Cortex of kidney (tissue), 1 donor: ENCODE measurements around the gene NPHS2.

Experiments
- DNase-seq: peaks from one replicate; lab custom pipeline; 2025; lab: John Stamatoyannopoulos, UW

NPHS2 gene

DNA sequence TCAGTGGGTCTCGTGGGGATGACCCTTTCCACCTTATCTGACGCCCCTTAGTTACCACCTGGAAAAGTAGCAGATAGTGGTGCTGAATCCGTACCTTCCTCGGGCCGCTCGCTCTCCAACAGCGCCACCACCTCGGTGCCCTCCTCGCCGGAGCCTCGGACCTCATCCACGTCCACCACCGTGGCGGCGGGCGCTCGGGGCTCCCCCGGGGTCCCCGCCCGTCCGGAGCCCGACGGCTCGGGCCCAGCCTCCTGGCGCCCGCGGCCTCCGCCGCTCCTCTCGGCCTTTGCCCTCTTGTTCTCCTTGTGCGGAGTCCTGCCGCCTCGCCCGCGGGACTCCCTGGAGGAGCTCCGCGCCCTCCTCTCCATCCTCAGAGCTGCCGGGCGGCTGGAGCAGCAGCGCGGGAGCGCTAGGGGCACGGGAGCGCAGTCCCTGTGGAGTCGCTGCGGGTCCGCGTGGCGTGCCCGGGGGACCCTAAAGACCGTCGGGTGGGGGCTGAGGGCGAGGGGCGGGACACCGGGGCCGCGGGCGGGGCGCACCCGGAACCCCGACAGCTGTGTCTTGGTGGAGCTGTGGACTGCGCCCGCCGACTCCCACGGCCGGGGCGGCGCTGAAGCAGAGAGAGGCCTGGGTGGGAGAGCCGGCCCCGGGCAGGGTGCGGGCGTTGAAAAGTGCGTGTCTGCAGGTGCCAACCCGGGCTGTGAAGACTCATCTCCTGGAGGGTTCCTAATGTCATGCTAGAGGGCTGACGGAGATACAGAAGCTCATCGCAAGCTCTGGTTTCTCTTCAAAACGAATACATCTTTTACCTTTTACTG is at the start of gene NPHS2:
Gene NPHS2 (minus strand): TSS at position 452 of the 818 bp plus-strand sequence. CDS start 84 bp downstream, at position 368.
- no peak for DNase-seq

DNA sequence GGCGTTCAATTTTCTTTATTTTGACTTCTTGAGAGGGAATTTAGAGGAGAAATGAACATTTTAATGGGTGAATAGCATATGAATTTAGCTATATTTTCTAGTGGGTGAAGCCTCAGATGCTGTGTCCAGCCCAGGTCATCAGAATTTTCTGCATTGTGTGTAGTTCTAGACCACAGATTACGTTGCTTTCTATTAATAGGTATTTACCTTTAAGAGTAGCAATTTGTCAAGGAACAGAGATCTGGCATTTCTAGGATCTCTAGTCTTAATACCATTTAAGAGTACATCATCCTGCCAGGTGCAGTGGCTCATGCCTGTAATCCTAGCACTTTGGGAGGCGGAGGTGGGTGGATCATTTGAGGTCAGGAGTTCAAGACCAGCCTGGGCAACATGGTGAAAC is 36.6 kb upstream of the NPHS2 start:
- no peak for DNase-seq

DNA sequence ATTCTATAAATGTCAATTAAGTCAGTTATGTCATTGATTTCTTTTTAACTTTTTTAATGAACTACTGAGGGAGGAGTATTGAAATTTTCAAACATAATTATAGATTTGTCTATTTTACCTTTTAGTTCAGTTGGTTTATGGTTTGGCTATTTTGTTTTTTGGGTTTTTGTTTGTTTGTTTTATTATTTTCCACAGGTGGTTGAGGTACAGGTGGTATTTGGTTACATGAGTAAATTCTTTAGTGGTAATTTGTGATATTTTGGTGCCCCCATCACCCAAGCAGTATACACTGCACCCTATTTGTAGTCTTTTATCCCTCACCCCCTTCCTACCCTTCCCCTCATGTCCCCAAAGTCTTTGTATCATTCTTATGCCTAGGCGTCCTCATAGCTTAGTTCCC is 25.3 kb upstream of the NPHS2 start:
- DNase-seq = no peak

DNA sequence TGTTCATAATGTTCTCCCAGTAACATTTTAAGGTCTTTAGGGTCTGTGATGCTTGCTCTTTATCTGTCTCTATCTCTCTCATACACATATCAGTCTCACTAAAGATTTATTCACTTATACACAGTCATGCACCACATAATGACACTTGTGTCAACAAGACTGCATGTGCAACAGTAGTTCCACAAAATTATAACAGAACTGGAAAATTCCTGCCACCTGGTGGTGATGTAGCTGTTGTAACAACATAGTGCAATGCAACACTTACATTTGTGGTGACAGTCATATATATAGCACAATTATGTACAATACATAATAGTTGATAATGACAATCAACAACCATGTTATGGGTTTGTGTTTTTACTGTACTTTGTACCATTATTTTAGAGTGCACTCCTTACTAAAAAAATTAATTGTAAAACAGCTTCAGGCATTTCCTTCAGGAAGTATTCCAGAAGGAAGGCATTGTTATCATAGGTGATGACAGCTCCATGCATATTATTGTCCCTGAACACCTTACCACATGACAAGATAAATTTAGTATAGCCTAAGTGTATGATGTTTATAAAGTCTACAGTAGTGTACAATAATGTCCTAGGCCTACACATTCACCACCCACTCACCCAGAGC is 24.0 kb upstream of the NPHS2 start:
- DNase-seq = no peak

DNA sequence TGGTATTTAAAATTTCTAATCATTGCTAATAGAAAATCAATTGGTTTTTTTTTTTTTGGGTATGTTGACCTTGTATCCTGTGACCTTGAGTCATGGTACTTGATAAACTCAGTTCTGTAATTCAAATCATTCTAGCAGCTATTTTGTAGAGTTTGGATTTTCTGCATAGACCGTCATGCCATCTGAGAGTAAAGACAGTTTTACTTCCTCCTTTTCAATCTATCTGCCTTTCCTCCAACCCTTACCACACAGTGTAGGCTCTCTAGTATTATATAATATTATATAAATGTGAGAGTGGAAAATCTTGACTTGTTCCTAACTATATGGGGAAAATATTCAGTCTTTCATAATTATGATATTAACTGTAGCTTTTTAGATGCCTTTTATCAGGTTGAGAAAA is 22.9 kb upstream of the NPHS2 start:
- no peak for DNase-seq

DNA sequence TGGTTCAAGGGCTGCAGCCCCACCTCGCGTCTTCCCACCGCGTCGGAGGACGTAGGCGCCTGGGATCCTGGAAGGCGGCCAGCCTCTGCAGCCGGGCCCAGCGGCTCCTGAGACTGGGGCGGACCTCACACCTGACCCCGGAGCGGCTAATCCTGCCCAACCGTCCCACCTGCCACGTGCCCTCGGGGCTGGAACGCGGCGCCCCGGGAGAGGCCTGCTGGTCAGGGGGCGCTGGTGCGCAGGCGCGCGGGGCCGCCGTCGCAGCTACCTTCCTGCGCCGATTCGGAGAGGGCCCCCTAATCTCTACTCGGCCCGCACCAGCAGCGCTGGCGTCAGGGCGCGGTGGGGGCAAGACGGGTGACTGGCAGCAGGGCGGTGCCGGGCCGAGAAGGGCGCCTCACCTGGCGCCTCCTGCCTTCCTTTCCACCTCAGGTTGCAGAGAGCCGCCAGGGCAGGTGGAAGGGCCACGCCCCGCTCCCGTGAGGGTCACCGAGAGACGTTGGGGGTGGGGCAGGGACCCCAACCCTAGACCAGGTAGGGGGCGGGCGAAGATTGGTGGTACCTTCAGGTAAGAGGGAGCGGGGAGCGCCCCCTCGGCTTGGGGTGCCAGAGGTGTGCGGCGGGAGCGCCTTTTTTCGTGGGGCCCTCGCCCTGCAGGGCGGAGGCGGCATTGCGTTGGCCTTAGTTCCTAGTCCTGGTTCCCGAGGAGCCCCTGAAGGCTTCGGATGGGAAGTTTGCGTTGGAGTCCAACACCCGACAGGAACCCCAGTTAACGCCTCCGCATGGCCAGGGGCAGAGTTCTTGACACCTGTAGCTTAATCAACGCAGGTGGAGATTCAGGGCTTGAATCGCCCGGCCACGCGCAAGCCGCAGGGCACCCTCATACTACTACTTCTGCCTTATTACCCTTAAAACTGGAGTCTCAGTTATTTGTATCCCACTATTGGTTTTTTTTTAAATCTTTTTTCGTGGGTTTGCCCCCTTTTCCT is 16.1 kb upstream of the NPHS2 start, which contains the start of gene TDRD5:
Gene TDRD5 (plus strand): TSS at position 241 of the 989 bp plus-strand sequence. CDS start 784 bp downstream, outside the sequence.
- DNase-seq = no peak

DNA sequence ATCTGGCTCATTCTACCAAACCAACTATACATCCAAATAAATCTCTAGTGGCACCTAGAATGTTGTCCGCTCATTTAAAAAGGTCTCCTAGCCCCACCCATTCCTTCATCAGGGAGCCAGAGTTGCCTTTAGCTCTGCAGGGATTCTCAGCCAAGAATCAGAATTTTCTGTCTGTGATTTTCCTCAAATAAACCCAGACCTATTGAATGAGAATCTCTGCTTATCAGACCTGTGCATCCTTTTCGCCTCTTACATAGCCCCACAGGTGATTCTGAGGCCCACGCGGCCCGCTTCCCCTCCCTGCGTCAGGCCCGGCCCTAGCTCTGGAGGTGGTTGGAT is 15.5 kb upstream of the NPHS2 start:
- DNase-seq = no peak

DNA sequence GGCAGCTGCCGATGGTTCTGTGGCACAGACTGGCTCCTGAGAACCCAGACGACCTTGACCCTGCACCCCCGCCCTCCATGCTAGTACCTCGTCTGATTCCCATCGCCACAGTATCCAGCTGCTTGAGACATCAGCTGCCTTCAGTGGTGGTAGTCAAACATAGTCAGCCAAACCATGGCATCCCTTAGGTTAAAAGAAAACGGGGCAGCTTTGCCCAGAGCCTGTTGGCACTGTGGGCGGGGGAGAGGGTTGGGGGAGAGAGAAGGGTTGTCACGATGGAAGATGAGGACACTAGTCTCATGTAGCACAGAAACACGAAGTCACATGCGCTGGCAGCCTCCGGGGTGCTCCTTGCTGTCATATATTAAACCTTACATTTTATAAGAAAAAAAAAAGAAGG is 14.9 kb upstream of the NPHS2 start:
- no peak for DNase-seq

DNA sequence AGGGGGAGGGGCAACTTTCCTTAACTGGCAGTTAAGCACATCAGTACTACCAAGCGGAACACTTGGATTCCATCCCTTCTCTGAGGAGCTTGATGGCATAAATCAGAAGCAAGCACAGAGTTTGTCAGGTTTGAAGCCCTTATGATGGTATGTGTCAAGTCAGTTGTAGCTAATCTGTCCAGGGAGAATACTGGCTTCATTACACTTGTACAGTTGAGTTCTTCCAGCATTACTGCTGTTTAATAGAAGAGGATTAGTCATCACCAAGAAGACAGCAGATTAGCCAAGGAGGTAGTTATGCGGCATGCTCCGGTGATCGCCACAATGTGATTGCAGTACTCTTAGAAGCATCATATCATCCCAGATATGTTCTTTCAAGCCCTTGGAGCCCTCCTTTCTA is 13.8 kb upstream of the NPHS2 start:
- no peak for DNase-seq

DNA sequence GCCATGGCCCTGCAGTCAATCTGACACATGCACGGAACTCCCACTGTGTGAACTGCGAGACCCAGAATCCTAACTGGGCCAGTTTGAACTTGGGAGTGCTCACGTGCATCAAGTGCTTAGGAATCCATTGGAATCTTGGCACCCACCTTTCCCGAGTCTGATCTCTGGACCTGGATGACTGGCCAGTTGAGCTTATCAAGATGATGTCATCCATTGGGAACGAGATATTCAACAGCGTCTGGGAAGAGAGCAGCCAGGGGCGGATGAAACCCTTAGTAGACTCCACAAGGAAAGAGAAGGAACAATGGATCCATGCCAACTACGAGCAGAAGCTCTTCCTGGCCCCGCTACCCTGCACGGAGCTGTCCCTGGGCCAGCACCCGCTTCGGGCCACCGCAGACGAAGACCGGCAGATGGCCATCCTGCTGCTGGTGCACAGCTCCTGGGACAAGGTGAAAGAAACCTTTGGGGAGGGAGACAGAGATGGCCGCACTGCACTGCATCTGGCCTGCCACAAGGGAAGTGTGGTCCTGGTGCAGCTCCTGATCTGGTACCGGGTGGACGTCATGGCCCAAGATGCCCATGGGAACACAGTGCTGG is 12.8 kb upstream of the NPHS2 start:
- no peak for DNase-seq

DNA sequence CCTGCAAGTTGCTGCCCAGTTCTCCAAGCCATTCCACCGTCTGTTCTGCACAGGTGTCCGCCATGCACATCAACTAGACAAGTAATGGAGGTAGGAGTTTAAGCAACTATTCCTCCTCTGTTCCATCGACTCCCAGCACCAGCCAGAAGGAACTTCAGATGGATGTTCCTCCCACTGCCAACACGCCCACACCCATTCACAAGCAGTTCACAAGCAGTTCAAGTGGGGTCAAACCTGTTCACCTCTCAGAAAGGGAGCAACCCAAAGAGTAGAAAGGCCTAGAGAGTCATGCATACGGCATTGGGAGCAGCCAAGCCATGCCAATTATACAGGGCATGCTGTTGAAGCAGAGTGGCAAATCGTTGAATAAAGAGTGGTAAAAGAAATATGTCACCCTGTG is 11.6 kb upstream of the NPHS2 start:
- no peak for DNase-seq

DNA sequence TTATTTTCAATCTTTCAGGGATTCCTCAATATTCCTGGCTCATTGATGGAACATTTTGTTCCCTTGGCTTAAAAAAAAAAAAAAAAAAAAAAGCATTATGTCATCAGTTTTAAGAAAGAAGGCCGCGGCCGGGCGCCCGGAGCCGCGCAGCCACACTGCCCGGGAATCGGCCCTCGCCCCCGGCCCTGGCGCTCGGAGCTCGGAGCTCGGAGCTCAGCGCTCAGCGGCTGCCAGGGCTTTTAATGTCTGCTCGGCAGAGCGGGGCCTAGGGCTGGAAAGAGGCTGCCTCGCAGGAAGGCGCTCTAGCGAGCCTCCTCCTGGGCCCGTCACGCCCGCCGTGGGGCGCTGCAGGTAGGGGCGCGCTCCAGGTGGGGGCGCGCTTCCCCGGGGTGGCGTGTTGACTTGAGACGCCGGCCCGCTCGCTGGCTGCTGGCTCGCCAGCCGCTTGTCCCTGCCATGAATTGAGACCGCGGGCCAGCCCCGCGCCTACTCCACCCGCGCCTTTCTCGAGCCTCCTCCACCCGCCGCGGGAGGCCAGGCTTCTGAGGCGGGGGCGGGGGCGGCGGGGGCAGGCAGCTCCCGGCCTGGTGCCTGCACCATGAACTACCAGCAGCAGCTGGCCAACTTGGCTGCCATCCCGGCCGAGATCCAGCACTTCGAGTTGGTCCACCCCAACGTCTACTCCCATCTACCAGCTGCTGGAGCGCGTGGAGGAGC is 10.5 kb upstream of the NPHS2 start:
- no peak for DNase-seq

DNA sequence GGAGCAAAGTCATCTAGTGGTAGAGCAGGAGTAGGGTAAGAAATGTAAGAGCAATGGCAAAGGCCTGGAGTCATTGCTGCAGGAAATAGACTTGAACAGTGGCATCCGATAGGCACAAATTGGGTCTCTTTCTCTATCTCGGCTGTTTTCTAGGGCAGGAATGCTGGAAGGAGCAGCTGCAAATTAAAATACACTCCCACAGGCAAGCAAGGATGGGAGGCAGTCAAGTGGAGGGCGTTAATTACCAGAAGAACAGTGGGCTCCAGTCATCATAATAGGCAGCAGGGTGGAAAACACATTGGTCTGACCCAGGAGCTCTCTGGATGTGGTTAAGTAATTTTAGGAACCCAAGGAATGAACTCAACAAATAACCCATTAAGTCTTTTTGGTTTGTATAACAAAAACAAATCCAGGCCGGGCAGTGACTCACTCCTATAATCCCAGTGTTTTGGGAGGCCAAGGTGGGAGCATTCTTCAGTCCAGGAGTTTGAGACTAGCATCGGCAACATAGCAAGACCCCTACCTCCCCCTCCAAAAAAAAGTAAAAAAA is 8.1 kb upstream of the NPHS2 start:
- DNase-seq = no peak

DNA sequence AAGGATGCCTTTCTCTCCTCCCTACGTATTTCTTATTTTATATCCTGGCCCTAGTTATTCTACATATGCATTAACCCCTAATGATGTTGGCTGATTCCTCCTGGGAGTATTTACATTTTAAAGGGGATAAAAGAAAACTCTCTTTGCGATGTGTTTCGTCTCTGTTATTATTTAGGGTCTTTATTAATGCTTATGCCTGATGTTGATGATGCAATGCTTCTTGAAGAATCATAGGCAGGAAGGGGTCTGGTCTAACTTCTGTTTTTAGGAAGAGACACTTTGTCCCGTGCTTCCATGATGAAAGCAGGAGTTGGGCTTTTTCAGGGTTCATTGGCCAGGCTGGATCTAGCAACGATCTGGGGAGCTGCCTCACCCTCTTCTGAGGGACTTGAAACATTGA is 761 bp upstream of the NPHS2 start:
- DNase-seq = no peak

DNA sequence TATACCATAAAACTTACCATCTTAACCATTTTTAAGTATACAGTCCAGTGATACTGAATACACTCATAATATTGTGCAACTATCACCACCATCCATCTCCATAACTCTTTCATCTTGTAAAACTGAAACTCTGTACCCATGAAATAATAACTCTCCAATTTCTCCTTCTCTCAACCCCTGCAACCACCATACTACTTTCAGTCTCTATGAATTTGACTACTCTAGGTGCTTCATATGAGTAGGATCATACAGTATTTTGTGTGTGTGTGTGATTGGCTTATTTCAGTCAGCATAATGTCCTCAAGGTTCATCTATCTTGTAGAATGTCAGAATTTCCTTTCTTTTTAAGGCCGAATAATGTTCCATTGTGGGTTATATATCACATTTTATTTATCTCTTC is 17.7 kb downstream of the NPHS2 start:
- no peak for DNase-seq

DNA sequence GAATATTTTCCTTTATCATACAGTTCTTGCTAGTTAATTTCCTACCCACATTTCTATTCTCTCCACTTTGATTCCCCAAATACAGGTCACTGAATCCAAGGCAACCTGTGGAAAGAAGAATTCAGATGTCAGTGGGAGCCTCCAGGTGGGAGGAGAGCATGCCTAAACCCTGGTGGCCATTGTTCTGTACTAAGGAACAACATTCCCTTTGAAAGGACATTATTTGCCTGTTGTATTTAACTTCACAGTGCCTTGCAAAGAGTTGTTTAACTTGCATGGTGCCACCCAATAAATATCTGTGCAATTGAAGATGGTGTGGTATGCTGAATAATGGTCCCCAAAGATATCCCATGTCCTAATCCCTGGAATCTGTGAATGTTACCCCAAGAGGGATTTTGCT is 21.3 kb downstream of the NPHS2 start:
- DNase-seq = no peak

DNA sequence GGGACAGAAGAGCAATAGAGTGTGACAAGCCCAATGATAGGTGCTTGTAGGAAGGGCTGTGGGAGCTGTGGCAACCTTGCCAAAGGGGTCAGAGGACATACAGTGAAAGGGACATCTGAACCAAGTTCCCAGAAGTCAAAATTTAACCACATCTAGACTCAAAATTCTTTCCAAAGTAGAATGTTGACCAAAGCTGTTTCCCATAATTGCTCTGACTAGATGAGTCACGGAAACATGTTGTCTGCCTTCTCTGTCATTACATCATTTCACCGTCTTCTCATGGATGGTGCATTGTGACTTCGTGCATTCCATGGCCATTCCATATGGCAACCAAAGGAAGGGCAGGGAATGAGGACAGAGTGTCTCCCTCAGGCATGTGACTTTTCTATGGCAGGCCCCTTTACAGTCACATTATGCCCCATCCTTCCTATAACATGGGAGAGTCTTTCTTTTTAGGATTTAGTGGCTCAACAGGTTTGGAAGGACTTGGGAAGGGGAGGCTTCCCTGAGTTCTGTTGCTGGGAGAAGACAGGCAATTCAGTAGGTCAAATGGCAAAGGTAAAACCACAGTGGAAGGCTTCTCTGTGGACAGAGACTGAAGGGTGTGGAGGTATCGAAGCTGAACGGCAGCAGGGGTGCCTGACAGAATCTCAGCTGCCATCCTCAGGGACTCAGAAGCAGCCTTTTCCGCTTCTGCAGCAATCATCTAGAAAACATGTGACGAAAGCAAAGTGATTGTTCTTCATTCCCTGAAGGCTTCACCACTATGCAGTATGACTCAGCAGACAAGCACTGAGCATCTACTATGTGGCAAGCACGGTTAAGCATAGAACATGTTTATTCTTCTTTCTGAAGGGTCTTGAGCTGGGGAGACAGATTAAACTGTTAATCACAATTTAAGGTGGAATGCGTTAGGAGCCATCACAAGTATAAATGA is 24.7 kb downstream of the NPHS2 start:
- no peak for DNase-seq

DNA sequence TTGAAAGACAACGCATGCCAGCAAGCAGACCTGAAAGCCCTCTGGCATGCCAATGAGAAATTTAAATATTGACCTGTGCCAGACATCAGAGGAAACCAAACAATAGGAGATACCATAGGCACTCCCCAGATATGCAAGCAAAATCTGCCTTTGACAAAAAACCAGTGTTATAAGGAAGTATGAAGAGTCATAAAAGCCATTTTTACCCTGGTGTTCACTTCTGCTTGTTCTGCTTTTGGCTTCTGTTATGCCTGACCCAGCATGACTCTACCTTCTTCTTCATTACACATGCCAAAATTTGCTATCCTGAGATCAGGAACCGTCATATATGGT is 26.4 kb downstream of the NPHS2 start:
- DNase-seq = no peak

DNA sequence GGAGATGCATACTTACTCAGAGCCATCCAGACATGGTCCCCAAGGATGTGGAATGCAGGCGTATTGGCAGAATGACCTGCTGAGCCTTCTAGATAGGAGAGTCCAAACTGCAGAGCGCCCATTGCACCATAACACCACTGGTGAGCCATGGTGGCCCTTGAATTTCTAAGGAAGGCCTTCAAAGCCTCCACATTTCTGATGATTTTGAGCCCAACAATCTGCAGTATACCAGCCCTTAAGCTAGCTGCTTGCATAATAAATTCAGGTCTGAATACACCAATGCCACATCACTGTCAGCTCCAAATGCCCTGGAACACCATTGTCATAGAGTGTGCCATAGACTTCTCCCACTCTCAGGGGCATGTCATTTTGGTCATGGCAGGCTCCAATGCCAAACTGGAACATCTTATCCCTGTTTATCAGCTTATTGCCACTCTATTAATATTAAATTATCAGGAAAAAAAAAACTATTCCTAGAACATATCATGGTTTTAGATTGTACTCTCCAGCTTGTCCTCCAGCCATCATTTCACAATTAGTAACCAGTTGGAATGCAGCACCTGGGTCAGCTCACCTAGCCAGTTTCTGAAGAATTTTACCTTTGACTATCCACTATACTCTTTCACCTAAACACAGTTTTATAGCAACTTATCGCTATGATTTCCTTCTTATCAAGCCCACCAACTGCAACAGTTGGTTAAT is 26.9 kb downstream of the NPHS2 start:
- no peak for DNase-seq
